ENCODE measurements around the gene TPTE.
A peak's percentile ranks its signal among the peaks of the same experiment; 100 is the strongest.
"Not testable (repeated sequence)": the region's sequence is repeated elsewhere in the genome, so short reads cannot be mapped to it uniquely, and the experiment has no call there.

- TF ChIP-seq CTCF (conservative IDR thresholded peaks at IDR 0.05; ENCODE audit: low read length), result peak; percentile 49
- not testable (repeated sequence) for TF ChIP-seq EZH2phosphoT487 (IDR thresholded peaks at IDR 0.05; ENCODE audit: borderline replicate concordance, low read depth, low read length)
Measured at GRCh38 chr21:10650297-10650696, 128.9 kb downstream of the TPTE start.
